HG03103 (cell line): ENCODE data around the gene WNT7B.

Experiments
- ATAC-seq: cut with Tn5 transposase; IDR thresholded peaks from one replicate; pipeline ENCODE4 v1.9.1; 2021; ENCODE audit warnings: low read depth; ENCODE audit not compliant: unreplicated experiment

Gene WNT7B

GRCh38 chr22:45997077-45997776 is 20.3 kb upstream of the WNT7B start:
- no peak for ATAC-seq

GRCh38 chr22:45996241-45997076 is 19.5 kb upstream of the WNT7B start:
- ATAC-seq: no peak

GRCh38 chr22:45995405-45996101 is 18.6 kb upstream of the WNT7B start:
- ATAC-seq: no peak

- no peak for ATAC-seq
Measured at GRCh38 chr22:45994491-45995404, 17.8 kb upstream of the WNT7B start.

GRCh38 chr22:45993841-45994240 is 16.9 kb upstream of the WNT7B start:
- ATAC-seq: no peak

- ATAC-seq: no peak
Measured at GRCh38 chr22:45993143-45993692, 16.3 kb upstream of the WNT7B start.

- no peak for ATAC-seq
Measured at GRCh38 chr22:45992737-45993136, 15.8 kb upstream of the WNT7B start.

GRCh38 chr22:45991098-45991497 is 14.1 kb upstream of the WNT7B start:
- no peak for ATAC-seq

- no peak for ATAC-seq
Measured at GRCh38 chr22:45987136-45987861, 10.3 kb upstream of the WNT7B start.

GRCh38 chr22:45984316-45984916 is 7.5 kb upstream of the WNT7B start:
- ATAC-seq: no peak

GRCh38 chr22:45983797-45984196 is 6.8 kb upstream of the WNT7B start:
- no peak for ATAC-seq

GRCh38 chr22:45980761-45981160 is 3.8 kb upstream of the WNT7B start:
- no peak for ATAC-seq

GRCh38 chr22:45980268-45980570 is 3.3 kb upstream of the WNT7B start:
- no peak for ATAC-seq

- no peak for ATAC-seq
Measured at GRCh38 chr22:45978275-45978713, 1.3 kb upstream of the WNT7B start.

- no peak for ATAC-seq
Measured at GRCh38 chr22:45977551-45978274, 751 bp upstream of the WNT7B start.

GRCh38 chr22:45976254-45977002 is 534 bp downstream of the WNT7B start:
- no peak for ATAC-seq
